ENCODE measurements around the gene AFAP1L2.

Gene AFAP1L2

GRCh38 chr10:114245121-114245791 lies 159.0 kb downstream of the AFAP1L2 start:
- ATAC-seq = no peak
- TF ChIP-seq ZNF8 (CRISPR knock-in tag; IDR thresholded peaks at IDR 0.05) = no peak
- TF ChIP-seq, protein P1, sequence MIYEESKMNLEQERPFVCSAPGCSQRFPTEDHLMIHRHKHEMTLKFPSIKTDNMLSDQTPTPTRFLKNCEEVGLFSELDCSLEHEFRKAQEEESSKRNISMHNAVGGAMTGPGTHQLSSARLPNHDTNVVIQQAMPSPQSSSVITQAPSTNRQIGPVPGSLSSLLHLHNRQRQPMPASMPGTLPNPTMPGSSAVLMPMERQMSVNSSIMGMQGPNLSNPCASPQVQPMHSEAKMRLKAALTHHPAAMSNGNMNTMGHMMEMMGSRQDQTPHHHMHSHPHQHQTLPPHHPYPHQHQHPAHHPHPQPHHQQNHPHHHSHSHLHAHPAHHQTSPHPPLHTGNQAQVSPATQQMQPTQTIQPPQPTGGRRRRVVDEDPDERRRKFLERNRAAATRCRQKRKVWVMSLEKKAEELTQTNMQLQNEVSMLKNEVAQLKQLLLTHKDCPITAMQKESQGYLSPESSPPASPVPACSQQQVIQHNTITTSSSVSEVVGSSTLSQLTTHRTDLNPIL (CRISPR knock-in tag; IDR thresholded peaks at IDR 0.05; ENCODE audit: low read depth) = no peak
- TF ChIP-seq ZNF565 (CRISPR knock-in tag; conservative IDR thresholded peaks at IDR 0.05; ENCODE audit: low read depth) = no peak
- no peak for TF ChIP-seq CSDC2 (CRISPR knock-in tag; IDR thresholded peaks at IDR 0.05)
